OCI-LY7 (cell line): ENCODE measurements around the gene SECISBP2.

Experiments
- CTCF ChIP-seq: fragments of 200-600 bp; sonication (generic); conservative IDR thresholded peaks from 2 replicates; pipeline ENCODE4 v1.5.1; 2014; ENCODE audit warnings: mild to moderate bottlenecking, antibody characterized with exemption, low read length, moderate library complexity, mixed read lengths
- EZH2phosphoT487 ChIP-seq: fragments of 200-600 bp; sonication (generic); IDR thresholded peaks from 2 replicates; pipeline ENCODE4 v1.6.1; 2018; ENCODE audit warnings: low read depth, borderline replicate concordance, mild to moderate bottlenecking, mixed run types, antibody characterized with exemption, low read length, moderate library complexity, mixed read lengths

GRCh38 chr9:89274838-89275237, 43.5 kb upstream of the SECISBP2 start:
- TF ChIP-seq CTCF = no peak
- no peak for TF ChIP-seq EZH2phosphoT487
